Lower leg skin (tissue), 3 donors: ENCODE measurements around the gene ITGB5.

Experiments used
- POLR2A ChIP-seq, 2 donors: fragments of 450-650 bp; IDR thresholded peaks; one replicate each; pipeline ENCODE4 v1.6.1; 2016 to 2017; ENCODE audit warnings: antibody characterized with exemption in 2 of 2, mild to moderate bottlenecking in 1 of 2, moderate library complexity in 1 of 2
- TF ChIP-seq, protein P1 (sequence below), 3 donors: fragments of 450-650 bp; IDR thresholded peaks; one replicate each; pipeline ENCODE4 v1.5.1; 2016; ENCODE audit warnings: antibody characterized with exemption in 3 of 3, mild to moderate bottlenecking in 3 of 3, moderate library complexity in 2 of 3

DNA sequence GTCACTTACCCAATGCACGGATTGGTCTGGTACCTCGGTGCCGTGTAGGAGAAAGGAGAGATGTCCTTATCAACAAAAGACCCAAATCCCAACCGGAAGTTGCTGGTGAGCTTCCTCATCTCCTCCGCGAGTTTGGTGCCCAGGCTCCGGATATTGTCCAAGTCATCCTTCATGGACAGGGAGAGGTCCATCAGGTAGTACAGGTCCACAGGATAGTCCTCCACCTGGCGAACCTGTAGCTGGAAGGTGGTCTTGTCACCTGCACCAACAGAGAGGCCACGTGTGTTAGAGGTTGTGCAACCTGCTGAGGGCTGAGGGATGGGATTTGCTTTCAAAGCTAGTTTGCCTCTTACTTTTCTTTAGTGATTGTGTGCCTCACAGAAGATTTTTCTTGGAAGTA lies 38.9 kb downstream of the ITGB5 start:
- no peak for TF ChIP-seq POLR2A (IDR thresholded peaks at IDR 0.05)
- TF ChIP-seq, protein P1, sequence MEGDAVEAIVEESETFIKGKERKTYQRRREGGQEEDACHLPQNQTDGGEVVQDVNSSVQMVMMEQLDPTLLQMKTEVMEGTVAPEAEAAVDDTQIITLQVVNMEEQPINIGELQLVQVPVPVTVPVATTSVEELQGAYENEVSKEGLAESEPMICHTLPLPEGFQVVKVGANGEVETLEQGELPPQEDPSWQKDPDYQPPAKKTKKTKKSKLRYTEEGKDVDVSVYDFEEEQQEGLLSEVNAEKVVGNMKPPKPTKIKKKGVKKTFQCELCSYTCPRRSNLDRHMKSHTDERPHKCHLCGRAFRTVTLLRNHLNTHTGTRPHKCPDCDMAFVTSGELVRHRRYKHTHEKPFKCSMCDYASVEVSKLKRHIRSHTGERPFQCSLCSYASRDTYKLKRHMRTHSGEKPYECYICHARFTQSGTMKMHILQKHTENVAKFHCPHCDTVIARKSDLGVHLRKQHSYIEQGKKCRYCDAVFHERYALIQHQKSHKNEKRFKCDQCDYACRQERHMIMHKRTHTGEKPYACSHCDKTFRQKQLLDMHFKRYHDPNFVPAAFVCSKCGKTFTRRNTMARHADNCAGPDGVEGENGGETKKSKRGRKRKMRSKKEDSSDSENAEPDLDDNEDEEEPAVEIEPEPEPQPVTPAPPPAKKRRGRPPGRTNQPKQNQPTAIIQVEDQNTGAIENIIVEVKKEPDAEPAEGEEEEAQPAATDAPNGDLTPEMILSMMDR (IDR thresholded peaks at IDR 0.05): no peak
